Measurements from ENCODE around the gene LBR.

DNA sequence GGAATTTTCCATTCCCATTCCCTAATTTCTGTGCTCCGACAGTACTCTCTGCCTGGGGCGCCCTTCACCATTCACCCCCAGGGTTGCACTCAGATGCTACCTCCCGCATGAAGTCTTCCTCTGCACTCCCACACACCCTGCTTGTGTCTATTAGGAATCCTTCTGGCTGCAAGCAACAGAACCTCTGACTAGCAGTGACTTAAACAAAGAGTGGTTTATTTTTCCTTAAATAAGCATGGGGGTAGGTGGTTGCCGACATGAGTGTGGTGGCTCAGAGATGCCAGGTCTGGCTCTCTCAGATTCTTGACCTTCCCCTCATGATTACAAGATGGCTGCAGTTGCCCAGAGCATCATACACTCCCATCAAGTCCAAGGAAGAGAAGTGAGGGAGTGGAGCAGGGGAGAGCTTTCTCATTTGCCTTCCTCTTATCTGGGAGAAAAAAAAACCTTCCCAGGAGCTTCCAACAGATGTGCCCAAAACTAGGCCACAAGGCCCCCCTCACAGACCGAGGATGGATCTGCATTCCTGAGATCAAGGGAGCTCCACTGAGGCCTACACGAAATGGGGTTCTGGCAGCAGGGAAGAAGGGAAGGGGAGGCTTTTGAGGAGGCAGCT lies 49.6 kb upstream of the LBR start:
- TF ChIP-seq, protein P1, sequence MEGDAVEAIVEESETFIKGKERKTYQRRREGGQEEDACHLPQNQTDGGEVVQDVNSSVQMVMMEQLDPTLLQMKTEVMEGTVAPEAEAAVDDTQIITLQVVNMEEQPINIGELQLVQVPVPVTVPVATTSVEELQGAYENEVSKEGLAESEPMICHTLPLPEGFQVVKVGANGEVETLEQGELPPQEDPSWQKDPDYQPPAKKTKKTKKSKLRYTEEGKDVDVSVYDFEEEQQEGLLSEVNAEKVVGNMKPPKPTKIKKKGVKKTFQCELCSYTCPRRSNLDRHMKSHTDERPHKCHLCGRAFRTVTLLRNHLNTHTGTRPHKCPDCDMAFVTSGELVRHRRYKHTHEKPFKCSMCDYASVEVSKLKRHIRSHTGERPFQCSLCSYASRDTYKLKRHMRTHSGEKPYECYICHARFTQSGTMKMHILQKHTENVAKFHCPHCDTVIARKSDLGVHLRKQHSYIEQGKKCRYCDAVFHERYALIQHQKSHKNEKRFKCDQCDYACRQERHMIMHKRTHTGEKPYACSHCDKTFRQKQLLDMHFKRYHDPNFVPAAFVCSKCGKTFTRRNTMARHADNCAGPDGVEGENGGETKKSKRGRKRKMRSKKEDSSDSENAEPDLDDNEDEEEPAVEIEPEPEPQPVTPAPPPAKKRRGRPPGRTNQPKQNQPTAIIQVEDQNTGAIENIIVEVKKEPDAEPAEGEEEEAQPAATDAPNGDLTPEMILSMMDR (IDR thresholded peaks at IDR 0.05): no peak
- no peak for TF ChIP-seq POLR2A (IDR thresholded peaks at IDR 0.05)

Measured in heart left ventricle (tissue), 13 donors.